Fibroblast of pulmonary artery (primary cell): ENCODE data around the gene LZTS2.

Experiments
- DNase-seq: peaks from one replicate; pipeline ENCODE4 v3.0.0-alpha.2; 2010; ENCODE audit warnings: low read depth
- H3K4me3 ChIP-seq: replicated peaks from 2 replicates; pipeline ENCODE4 v1.5.1; 2011; ENCODE audit warnings: low read depth, mild to moderate bottlenecking, control low read depth, low read length, moderate library complexity
- TF ChIP-seq, protein P1 (sequence below): IDR thresholded peaks from 2 replicates; pipeline ENCODE4 v1.5.1; 2011; ENCODE audit warnings: mild to moderate bottlenecking, control low read depth, low read length, inconsistent platforms; ENCODE audit errors: missing control alignments

LZTS2 gene

DNA sequence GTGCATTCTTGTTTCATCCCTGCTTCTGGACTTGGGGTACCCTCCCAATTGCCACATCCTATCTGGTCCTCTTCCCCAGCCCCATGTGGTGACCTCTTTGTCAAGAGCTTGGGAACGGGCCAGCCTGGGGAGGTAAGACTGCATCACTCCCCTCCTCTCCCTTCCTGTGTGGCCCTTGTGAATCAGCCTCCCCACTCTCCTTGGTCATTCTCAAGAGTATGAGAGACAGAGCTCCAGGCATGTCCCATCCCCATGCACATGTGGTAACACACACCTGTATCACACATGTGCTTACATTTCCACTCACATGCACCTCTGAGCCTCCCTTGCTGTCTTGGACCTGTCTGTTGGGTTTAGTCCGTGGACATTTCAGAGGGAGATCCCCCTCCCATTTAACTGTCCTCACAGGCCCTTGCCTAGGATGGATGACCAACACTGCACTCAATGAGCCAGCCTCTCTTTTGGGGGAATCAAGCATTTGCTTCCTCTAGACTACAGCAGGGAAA is 14.9 kb upstream of the LZTS2 start:
- TF ChIP-seq, protein P1, sequence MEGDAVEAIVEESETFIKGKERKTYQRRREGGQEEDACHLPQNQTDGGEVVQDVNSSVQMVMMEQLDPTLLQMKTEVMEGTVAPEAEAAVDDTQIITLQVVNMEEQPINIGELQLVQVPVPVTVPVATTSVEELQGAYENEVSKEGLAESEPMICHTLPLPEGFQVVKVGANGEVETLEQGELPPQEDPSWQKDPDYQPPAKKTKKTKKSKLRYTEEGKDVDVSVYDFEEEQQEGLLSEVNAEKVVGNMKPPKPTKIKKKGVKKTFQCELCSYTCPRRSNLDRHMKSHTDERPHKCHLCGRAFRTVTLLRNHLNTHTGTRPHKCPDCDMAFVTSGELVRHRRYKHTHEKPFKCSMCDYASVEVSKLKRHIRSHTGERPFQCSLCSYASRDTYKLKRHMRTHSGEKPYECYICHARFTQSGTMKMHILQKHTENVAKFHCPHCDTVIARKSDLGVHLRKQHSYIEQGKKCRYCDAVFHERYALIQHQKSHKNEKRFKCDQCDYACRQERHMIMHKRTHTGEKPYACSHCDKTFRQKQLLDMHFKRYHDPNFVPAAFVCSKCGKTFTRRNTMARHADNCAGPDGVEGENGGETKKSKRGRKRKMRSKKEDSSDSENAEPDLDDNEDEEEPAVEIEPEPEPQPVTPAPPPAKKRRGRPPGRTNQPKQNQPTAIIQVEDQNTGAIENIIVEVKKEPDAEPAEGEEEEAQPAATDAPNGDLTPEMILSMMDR: no peak
- H3K4me3 ChIP-seq: no peak overlapping the region
- DNase-seq: no peak

DNA sequence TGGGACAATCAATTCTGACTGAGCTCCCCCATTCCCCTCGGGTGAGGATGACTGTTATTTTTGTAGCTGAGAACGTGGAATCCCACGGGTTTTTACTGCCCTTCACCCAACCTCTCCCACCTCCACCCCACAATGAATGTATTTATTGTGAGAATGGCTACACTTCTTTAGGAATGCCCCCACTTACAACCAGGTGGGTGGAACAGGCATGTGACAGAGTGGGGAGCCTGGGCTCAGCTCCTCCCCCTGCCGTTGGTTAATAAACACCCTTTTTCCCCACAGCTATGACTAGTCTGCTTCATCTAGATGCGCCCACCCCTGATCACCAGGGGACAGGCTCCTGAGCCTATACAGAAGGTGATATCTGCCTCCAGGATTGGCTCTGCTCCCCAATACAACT is 14.3 kb upstream of the LZTS2 start:
- TF ChIP-seq, protein P1: no peak
- no peak for DNase-seq
- no peak overlapping the region for H3K4me3 ChIP-seq

DNA sequence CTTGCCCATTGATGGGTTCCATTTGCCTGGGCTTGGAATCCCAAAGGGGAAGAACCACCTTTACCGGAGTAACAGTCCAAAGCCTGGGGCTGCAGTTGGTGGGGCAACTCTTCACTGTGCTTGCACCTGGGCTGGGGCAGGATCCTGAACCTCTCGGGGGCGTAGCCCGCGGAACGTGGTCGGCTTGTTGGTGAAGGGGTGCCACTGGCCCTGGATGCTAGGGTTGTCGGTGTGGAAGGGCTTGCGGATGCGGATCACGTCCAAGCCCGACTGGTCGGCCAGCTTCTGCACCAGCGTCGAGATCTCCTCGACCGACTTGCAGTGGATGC is 13.0 kb upstream of the LZTS2 start:
- no peak for DNase-seq
- peak overlapping the region; percentile 98 for H3K4me3 ChIP-seq
- TF ChIP-seq, protein P1: no peak

DNA sequence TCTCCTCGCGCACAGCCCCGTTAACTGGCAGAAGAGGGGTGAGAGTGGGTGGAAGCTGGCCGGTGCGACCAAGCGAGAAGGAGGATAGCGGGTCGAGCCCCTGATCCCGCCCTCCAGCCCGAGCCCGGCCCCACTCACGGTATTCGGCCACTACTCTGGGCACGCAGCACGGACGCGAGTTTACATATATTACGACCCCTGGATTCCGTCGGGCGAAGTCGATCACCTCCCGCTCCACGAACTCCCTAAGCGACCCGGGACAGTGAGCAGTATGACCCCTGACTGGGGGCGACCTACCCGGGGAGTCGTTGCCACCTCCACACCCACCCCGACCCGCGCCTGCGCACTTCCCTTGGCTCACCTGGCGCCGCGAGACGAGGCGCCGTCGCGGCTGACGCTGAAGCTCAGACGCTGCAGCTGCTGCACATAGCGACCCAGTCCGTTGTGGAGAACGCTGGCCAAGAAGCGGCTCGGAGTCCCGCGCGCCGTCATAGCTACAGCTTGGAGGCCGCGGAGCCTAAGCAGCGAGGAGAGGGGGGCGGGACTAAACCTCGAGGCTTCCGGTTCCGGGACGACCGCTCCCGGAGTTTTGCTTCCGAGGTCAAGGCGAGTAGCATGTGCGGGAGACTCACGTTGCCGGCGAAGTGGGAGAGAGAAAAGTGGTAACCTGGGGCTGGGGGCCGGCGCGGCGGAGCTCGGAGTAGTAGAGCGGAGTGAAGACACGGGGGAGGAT is 12.5 kb upstream of the LZTS2 start, which contains the start of the genes MRPL43 and TWNK:
MRPL43 (minus strand) TSS at position 546 of the 733 bp plus-strand sequence; CDS start at position 492, 54 bp downstream.
TWNK (plus strand) TSS at position 592 of the 733 bp plus-strand sequence. CDS start 668 bp downstream, outside the sequence.
- TF ChIP-seq, protein P1: no peak
- DNase-seq: peak; percentile 74
- peak within 1 kb of the TSS; percentile 98 for H3K4me3 ChIP-seq

DNA sequence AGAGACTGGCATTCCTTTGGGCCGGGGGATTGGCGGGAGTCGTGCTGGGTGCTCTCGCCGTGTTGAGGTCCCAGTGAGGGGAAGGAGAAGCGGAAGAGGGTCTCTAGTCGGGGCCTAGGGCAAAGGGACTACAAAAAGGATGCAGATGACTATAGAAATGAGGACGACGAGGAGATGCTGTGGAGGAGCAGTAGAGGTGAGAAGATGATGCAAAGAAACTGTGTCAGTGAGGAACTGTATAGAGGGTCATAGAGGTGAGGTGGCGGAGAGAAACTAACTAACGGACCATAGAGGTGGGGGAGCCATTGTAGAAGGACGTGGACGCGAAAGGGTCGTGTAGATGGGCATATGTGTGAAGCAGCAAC is 11.9 kb upstream of the LZTS2 start:
- peak overlapping the region; percentile 98 for H3K4me3 ChIP-seq
- no peak for DNase-seq
- TF ChIP-seq, protein P1: no peak

DNA sequence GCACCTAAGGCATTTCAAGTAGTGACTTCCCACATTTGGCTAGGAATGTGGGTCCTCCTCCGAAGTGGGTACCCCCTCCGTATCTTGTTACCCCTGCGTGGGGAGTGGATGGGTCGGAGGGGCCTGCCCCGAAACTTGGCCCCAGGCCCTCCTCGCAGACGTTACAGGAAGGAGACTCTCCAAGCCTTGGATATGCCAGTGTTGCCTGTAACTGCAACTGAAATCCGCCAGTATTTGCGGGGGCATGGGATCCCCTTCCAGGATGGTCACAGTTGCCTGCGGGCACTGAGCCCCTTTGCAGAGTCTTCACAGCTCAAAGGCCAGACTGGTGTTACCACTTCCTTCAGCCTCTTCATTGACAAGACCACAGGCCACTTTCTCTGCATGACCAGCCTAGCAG is 11.4 kb upstream of the LZTS2 start:
- TF ChIP-seq, protein P1: no peak
- DNase-seq: no peak
- peak overlapping the region; percentile 98 for H3K4me3 ChIP-seq

DNA sequence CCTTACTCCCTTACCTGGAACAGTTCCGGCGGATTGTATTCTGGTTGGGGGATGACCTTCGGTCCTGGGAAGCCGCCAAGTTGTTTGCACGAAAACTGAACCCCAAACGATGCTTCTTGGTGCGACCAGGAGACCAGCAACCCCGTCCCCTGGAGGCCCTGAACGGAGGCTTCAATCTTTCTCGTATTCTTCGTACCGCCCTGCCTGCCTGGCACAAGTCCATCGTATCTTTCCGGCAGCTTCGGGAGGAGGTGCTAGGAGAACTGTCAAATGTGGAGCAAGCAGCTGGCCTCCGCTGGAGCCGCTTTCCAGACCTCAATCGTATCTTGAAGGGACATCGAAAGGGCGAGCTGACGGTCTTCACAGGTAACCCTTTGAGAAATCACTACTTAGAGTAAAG is 10.5 kb upstream of the LZTS2 start:
- TF ChIP-seq, protein P1: no peak
- no peak for DNase-seq
- H3K4me3 ChIP-seq: no peak overlapping the region
